GM18499 (cell line): ENCODE measurements around the gene ZC3H15.
A peak's percentile ranks its signal among the peaks of the same experiment; 100 is the strongest.
"Not testable (repeated sequence)": the region's sequence is repeated elsewhere in the genome, so short reads cannot be mapped to it uniquely, and the experiment has no call there.

Experiments
- ATAC-seq: cut with Tn5 transposase; IDR thresholded peaks from one replicate; pipeline ENCODE4 v1.9.1; 2021; ENCODE audit warnings: moderate number of reproducible peaks; ENCODE audit not compliant: insufficient read depth, unreplicated experiment

Gene ZC3H15

DNA sequence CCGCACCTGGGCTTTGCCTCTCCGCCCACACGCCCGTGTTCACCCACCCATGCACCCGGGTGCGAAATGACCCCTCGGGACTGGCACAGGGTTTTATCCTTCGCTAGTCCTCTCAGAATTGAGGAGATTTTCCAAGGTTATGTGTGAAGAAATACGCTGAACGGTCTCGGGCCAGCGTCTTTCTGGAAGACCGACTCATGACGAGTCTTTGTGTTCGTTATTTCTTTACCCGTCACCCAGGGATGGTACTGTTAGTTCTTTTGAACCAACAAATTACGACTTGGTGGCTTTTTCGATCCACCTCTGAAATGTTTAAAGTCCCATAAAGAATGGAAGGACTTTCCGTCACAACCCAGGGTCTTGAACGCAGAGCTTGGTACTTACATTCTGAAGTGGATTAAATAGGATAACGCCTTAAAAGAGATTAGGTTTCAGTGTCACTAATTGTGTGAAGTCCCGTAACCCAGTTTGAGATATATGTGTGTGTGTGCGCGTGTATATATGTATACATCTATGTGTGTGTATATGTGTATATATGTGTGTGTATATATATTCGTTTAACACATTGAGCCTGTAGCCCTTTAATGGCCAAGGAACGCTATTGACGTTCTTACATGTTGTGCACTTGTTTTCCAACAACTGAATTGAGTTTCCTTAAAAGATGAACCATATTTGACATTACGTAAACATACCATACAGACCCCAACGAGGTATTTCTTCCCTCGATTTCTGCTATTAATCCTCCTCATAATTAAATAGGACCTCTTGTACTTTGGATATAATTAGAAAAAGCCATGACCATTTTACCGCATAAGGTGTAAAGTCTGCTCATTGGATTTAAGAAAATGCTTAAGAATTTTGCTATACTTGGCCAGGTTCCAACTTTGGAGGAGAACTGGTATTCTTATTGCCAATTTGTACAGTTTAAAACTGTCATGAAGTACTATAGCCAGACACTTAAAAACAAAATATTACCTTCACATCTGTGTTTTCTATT is 889 bp downstream of the ZC3H15 start:
- no peak for ATAC-seq

DNA sequence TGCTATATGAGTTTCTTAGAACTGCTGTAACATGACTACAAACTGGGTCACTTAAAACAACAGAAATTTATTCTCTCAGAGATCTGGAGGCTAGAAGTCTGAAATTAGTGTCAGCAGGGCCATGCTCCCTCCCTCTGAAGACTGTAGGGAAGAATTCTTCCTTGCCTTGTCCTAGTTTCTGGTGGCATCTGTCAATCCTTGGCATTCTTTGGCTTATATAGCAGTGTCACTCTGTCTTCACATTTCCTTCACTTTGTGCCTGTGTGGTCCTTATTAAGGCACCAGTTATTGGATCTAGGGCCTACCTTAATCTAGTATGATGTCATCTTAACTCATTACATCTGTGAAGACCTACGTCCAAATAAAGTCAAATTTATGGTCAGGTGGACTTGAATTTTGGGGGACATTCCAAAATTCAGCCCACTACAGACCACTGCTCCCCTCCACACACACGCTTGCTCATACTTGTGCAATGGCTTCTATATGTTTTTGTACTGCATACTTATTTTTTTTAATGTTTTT is 7.6 kb downstream of the ZC3H15 start:
- no peak for ATAC-seq

DNA sequence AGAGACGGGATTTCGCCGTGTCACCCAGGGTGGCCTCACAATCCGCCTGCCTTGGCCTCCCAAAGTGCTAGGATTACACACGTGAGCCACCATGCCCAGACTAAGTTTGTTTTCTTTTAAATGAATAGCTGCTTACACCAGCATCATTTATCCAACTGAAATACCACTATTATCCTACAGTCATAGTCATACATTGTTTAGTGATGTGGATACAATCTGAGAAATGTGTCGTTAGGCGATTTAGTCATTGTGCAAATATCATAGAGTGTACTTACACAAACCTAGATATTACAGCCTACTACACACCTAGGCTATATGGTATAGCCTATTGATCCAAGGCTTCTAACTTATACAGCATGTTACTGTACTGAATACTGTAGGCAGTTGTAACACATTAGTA is 10.3 kb downstream of the ZC3H15 start:
- ATAC-seq, result no peak

DNA sequence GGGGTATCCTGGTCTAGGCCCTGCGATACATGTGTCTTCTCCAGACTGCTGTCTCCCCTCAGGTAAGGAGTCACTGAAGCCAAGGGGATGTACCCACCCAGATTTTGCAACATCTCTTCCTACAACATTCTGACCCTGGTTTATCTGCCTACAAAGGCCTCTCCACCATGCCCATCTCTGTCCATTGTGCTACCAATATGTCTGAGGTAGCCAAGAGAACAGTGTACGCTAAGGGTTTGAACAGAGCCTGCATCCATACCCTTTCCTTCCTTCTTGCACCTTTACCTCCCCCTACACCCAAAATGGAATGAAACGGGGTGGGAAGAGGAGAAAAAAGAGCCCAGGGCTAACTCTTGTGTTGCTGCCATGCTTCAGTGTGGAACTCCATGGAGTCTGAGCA is 11.9 kb downstream of the ZC3H15 start:
- ATAC-seq, result no peak

DNA sequence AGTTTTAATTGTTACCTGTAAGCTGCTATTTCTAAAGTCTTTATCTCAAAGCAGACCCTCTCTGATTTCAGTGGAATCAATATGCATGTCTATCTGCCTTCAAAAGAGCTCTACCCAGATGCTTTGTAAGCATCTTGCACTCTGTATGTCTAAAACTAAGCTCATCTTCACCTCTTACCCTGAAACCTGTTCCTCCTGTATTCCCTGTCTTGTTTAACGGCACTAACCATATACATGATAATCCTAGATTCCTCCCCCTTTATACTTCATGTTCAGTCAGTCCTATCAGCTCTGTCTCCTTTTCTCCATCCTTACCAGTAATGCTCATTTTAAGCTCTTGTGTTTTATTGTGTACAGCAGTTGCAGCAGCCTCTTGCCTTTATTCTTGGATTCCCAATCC is 12.8 kb downstream of the ZC3H15 start:
- no peak for ATAC-seq

DNA sequence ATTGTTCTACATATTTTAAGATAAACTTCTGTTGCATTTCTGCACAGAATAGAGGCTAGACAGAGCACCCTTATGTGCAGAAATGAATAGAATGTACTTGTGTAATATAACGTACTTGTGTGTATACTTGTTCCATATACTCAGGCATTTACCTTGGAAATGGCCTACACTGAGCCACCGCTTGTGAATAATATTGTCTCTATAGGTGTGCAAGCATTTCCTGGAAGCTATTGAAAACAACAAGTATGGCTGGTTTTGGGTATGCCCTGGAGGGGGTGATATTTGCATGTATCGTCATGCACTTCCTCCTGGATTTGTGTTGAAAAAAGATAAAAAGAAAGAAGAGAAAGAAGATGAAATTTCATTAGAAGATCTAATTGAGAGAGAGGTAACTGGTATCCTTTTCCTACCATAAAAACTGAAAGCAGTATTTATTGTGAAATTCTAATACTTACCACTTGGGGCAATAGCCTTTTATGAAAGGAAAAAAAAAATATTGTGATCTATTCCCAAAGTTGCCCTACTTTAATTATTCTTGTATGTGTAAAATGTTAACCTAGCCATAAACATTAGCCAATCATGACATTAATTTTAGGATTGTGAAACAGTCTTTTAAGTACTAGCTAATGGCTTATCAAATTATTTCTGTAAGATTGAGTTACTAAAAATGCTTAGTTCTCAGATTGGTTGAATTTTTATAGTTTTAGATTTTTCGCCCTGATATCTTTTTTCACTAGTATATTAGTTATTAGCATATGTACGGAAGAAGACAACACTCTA is 18.0 kb downstream of the ZC3H15 start:
- peak; percentile 45 for ATAC-seq

DNA sequence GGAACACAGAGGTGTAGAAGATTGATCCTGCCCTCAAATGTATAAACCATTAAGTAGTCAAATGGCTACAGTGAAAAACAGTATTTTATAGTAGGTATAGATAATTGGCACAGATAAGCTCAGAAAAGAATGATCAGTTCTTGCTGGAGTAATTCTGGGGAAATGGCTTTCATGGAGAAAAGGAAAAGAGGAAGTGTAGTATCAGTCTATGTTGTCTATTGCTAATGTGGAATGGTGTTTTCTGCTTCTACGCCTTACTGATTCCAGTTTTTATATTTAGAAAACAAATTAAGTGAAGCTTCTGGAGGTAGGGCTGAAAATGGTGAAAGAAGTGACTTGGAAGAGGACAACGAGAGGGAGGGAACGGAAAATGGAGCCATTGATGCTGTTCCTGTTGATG is 22.2 kb downstream of the ZC3H15 start:
- ATAC-seq, result no peak

DNA sequence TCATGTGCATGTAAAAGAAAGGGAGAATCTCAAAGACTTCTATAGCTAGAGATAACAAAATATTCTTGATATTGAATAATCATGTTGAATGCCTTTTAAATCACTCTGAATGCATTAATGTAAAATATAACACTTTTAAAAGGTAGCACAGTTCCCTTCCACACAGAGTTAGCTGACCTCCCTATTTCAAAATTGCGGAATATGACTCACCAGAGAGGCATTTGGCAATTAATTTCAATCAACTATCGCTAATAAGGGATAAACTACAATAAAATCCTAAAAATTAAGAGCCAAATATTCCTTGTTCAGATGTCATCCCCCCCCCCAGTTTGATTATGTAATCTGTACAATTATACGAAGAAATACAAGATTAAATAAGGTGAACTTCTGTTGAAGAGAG is 29.3 kb downstream of the ZC3H15 start:
- ATAC-seq, result no peak

DNA sequence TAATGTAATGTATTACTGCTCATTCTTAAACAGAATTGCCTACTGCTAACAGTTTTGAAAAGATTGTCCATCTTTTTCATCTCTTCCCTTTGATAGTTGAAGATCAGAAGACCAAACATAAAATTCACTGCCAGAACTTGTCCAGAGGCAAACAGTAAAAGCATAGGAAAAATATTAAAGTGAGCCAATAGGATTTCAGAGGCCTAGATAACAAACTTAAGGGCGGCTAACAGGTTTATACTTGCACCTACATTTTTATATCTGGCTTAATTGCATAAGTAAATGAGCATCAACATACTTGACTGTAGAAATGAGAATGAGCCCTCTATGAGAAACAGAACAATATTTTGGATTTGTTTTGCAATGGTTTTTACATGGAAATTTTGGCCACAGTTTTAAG is 30.3 kb downstream of the ZC3H15 start:
- ATAC-seq, result no peak

DNA sequence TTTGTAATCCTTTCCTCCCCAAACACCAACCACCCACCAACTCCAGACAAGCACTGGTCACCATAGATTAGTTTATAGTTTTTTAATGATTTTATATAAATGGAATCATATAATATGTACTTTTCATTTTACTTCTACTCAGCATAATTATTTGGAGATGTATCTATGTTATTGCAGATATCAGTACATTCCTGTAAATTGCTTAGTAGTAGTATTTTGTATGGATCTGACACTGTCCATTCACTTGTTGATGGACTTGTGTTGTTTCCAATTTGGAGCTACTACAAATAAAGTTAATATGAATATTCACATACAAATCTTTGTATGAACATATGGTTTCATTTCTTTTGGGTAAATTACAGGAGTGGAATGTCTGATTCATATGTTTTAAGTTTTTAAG is 31.0 kb downstream of the ZC3H15 start:
- no peak for ATAC-seq

DNA sequence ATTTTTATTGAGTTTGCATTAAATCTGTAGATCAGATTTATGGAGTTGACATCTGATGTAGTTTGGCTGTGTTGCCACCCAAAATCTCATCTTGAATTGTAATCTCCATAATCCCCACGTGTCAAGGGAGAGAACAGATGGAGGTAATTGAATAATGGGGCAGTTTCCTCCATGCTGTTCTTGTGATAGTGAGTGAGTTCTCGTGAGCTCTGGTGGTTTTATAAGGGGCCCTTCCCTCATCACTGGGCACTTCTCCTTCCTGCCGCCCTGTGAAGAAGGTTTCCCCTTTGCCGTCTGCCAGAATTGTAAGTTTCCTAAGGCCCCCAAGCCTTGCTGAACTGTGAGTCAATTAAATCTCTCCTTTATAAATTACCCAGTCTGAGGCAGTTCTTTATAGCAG is 32.2 kb downstream of the ZC3H15 start:
- no peak for ATAC-seq

DNA sequence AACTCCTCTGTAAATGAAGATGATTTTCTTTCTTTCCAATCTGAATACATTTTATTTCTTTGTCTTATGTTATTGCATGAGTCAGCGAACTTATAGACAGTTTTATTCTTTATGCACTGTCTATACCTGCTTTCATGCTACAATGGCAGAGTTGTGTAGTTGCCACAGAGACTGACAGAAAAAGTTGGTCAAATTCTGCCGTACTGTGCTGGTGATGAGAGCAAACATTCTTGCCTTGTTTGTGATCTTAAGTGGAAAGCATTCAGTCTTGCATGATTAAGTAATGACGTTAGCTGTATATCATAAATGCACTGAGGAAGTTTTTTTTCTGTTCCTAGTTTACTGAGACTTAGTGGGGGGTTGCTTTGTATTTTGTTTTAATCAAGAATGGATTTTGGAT is 32.9 kb downstream of the ZC3H15 start:
- ATAC-seq, result no peak

DNA sequence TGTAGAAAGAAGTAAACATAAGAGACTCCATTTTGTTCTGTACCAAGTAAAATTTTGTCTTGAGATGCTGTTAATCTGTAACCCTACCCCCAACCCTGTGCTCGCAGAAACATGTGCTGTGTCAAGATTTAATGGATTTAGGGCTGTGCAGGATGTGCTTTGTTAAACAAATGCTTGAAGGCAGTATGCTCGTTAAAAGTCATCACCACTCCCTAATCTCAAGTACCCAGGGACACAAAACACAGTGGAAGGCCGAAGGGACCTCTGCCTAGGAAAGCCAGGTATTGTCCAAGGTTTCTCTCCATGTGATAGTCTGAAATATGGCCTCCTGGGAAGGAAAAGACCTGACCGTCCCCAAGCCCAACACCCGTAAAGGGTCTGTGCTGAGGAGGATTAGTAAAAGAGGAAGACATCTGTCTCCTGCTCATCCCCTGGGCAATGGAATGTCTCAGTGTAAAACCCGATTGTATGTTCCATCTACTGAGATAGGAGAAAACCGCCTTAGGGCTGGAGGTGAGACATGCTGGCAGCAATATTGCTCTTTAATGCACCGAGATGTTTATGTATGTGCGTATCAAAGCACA is 35.6 kb downstream of the ZC3H15 start:
- not testable (repeated sequence) for ATAC-seq

DNA sequence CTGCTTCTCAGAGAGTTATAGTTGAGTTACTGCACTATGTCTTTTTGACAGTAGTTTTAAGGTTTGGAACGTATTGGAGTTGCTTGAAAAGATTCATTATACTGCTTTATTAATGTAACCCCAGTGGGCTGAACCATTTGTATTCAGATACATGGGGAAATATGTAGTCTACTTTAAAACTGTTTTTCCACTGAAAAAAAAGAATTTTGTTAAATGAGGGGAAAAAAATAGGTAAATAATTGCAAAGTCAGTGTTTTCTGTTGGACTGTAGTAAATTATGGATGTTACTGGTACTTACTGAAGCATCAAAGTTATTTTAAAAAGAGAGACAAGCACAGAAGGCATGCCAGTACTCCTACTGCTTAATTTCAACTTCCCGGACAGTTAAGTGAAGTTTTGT is 36.4 kb downstream of the ZC3H15 start:
- no peak for ATAC-seq

DNA sequence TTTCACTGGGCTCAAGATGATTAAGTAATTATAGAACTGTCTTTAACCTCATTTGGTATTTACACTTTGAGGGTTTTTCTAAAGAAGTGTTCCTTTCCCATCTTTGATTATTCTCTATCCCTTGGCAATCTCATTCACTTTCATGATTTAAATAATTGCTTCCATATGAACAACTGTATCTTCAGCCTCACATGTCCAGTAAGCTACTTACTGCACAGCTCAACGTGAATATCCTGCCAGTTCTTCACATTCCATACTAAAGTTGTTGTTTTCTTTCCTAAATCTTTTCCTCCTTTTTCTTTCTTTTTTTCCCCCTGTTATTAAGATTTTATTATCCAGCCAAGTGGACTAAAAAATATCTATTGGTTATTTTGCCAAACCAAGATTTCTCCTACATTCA is 37.7 kb downstream of the ZC3H15 start:
- no peak for ATAC-seq

DNA sequence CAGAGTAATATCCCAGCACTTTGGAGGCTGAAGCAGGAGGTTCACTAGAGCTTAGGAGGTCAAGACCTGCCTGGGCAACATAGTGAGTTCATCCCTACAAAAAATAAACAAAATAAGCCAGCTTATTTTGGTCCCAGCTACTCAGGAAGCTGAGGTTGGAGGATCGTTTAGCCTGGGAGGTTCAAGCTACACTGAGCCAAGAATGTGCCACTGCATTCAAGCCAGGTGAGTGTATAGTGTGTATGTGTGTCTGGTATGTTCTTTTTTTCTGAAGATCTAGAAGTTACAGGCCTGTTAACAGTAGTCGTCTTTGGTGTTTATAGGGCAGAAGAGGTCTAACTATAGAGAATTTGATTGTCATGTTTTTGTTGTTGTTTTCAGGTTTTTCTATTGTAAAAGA is 40.2 kb downstream of the ZC3H15 start:
- ATAC-seq, result no peak

DNA sequence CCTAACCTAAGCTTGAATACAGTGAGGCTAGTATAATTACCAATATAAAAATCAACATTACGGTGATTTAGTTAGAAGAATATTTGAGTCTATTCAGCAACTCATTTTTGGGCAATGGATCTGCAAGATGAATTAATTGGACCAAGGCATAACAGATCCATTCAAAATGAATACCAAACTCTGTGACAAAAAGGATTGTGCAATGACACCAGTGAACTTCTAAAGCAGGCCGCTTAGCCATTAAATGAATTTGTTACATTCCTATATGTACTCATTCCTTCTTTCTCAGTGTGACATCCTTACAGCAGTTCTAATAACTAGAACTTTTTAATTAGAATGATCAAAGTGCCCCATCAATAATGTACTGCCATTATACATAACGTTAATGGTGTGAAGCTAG is 44.3 kb downstream of the ZC3H15 start:
- no peak for ATAC-seq

DNA sequence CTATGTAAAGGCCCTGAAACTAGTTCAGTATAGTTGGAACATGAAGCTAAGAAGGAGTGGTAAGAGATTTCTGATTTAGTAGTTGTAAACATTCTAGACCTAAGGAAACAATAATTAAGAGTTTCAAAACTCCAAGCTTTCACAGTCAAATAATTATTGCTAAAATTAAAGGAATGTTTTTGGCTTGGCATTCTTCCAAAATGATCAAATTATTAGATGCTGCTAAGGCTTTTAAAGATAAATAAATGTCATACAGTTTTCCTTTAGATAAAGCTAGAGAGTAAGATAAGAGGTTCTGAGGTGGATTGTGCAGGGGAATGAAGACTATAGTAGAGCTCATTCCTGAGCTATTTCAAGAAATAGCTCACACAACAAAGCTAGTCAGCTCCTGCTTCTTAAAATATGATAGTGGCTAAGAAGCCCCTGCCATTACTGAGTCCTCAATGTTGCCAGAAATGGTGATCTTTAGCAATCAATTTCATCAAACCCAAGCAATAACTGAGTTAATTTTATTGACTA is 45.3 kb downstream of the ZC3H15 start:
- no peak for ATAC-seq

DNA sequence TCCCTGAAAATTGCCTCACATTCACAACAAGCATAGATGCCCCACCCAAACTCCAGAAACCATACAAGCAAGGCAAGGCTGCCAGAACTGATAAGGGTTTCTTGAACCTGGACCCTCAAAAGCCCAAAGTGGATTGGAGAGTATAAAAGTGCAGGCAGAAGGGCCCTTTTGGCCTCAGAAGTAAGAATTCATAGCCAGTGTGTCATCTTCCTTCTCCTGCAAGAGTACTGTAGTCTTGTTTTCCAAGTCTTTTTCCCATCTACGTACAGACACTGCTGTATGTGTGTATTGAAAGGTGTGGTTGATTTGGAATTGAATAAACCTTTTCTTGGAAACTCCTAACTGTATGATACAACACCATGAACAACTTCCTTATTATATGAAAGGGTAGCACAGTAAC is 46.8 kb downstream of the ZC3H15 start:
- ATAC-seq, result no peak

DNA sequence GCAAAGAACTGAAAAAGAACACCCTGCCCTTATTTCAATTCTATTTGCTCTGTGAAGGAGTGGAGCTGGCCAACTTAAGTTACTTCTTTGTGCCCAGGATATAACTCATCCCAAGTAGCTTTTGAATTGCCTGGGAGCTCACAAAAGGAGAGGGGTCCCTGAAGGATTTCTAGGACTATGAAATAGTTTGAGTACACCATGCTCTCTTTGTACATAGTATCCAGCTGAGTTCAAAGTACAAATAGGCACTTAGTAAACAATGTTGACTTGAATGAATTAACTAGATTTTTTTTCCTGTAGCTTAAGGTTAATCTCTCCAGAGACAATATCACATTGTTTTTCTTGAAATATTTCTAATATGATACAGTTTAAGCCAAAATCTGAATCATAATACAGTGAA is 47.7 kb downstream of the ZC3H15 start:
- ATAC-seq, result no peak

DNA sequence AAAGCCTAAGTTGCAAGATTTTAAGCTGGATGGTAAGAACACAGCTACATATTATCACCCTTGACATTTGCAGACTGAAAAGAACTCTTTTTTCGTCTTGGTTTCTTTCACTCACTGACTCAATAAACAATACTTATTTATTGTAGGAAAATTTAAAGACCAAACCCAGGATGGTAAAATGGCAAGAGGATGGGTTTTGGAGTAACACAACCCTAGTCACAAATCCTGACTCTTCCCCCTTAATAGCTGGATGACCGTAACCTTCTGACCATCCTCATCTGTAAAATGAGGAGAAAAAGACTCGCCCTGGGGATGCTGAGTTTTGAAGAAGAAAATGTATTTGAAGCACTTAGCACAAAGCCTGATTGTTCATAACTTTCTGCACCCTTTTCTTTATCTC is 48.3 kb downstream of the ZC3H15 start:
- ATAC-seq, result no peak
